Fibroblast of lung (primary cell): Measurements from ENCODE around the gene CCDC27.

Source experiments
- EZH2 ChIP-seq: IDR thresholded peaks from 2 replicates; pipeline ENCODE4 v1.5.1; 2012; ENCODE audit warnings: low read length, control low read depth, mild to moderate bottlenecking; ENCODE audit errors: missing control alignments
- TF ChIP-seq, protein P1 (sequence below), 2 donors: IDR thresholded peaks in 1 of 2; conservative IDR thresholded peaks in 1 of 2; 1 replicate in 1 of 2; 2 replicates in 1 of 2; pipeline ENCODE4 v1.5.1; 2011 to 2012; ENCODE audit warnings: low read length in 2 of 2, control low read depth in 1 of 2, inconsistent platforms in 1 of 2, low read depth in 1 of 2, mild to moderate bottlenecking in 1 of 2

DNA sequence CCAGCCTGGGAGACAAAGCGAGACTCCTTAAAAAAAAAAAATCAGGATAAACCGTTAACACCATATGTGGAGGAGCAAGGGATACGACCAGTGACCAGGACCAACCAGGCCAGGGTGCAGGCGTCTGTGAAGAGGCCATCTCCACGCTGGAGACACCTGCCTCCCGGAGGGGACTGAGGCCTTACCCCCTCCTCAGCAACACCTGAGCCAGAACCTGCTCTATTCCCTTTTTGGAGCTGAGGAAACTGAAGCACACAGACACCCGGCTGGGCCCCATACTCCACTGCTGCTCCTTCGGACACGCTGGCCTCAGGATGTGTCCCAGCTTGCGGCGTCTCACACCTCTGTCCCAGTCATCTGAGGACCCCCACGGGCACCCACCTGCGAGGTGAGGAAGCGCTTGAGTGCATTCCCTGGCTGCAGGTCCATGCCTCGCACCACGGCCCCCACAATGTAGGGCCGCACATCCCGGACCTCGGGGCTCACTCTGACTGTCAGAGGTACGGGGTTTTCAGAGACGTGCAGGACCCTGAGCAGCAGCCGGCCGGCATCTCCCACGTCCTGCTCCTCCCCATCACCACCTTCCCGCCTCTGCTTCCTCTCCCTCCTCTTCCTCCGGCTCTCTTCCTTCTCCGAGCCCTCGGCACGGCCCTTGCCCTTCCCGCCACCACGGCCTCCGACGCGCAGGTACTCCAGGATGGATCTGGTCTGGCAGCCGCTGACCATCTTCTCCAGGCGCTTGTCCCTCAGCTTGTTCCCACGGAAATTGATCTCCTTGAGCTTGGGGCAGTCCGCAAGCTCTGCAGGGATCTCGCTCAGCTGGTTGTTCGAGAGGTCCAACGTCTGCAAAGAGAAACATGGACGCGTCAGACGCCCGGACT, 34.5 kb downstream of the CCDC27 start:
- TF ChIP-seq EZH2, result no peak
- TF ChIP-seq, protein P1, sequence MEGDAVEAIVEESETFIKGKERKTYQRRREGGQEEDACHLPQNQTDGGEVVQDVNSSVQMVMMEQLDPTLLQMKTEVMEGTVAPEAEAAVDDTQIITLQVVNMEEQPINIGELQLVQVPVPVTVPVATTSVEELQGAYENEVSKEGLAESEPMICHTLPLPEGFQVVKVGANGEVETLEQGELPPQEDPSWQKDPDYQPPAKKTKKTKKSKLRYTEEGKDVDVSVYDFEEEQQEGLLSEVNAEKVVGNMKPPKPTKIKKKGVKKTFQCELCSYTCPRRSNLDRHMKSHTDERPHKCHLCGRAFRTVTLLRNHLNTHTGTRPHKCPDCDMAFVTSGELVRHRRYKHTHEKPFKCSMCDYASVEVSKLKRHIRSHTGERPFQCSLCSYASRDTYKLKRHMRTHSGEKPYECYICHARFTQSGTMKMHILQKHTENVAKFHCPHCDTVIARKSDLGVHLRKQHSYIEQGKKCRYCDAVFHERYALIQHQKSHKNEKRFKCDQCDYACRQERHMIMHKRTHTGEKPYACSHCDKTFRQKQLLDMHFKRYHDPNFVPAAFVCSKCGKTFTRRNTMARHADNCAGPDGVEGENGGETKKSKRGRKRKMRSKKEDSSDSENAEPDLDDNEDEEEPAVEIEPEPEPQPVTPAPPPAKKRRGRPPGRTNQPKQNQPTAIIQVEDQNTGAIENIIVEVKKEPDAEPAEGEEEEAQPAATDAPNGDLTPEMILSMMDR (conservative IDR thresholded peaks at IDR 0.05 in 1 of 2, IDR thresholded peaks at IDR 0.05 in 1 of 2; ENCODE audit: low read depth in 1 of 2, low read length in 2 of 2), result no peak
